NCI-H128 (cell line): ENCODE results near the gene SLU7.
"Not testable (repeated sequence)": the region's sequence is repeated elsewhere in the genome, so short reads cannot be mapped to it uniquely, and the experiment has no call there.

Source experiments
- DNase-seq: peaks from one replicate; lab custom pipeline; 2025; ENCODE audit not compliant: unreplicated experiment; lab: John Stamatoyannopoulos, UW

SLU7 gene

GRCh38 chr5:160451281-160451680 lies 32.4 kb upstream of the SLU7 start:
- DNase-seq: no peak

GRCh38 chr5:160450164-160450932 lies 31.5 kb upstream of the SLU7 start:
- no peak for DNase-seq

GRCh38 chr5:160449458-160449857 lies 30.6 kb upstream of the SLU7 start:
- no peak for DNase-seq

GRCh38 chr5:160448886-160449285 lies 30.0 kb upstream of the SLU7 start:
- no peak for DNase-seq

GRCh38 chr5:160445751-160446150 lies 26.9 kb upstream of the SLU7 start:
- DNase-seq: no peak

- DNase-seq: no peak
These were observed 26.3 kb upstream of the SLU7 start for GRCh38 chr5:160445132-160445531.

- DNase-seq: no peak
These were observed 25.5 kb upstream of the SLU7 start for GRCh38 chr5:160444407-160444806.

GRCh38 chr5:160442824-160443431 lies 24.0 kb upstream of the SLU7 start:
- DNase-seq: no peak

- DNase-seq: no peak
These were observed 22.5 kb upstream of the SLU7 start for GRCh38 chr5:160441311-160441781.

GRCh38 chr5:160439205-160439600 lies 20.3 kb upstream of the SLU7 start:
- DNase-seq: peak; percentile 40

GRCh38 chr5:160438316-160439204 lies 19.7 kb upstream of the SLU7 start:
- DNase-seq: no peak

- DNase-seq: no peak
These were observed 18.4 kb upstream of the SLU7 start for GRCh38 chr5:160437271-160437670.

- not testable (repeated sequence) for DNase-seq
These were observed 17.8 kb upstream of the SLU7 start for GRCh38 chr5:160436661-160437060.

GRCh38 chr5:160436017-160436416 lies 17.1 kb upstream of the SLU7 start:
- no peak for DNase-seq

- no peak for DNase-seq
These were observed 16.7 kb upstream of the SLU7 start for GRCh38 chr5:160435532-160435931.

GRCh38 chr5:160434022-160434531 lies 15.2 kb upstream of the SLU7 start:
- DNase-seq: peak; percentile 40

- no peak for DNase-seq
These were observed 13.9 kb upstream of the SLU7 start for GRCh38 chr5:160432787-160433186.

GRCh38 chr5:160432196-160432595 lies 13.3 kb upstream of the SLU7 start:
- DNase-seq: no peak

GRCh38 chr5:160427607-160428006 lies 8.7 kb upstream of the SLU7 start:
- DNase-seq: no peak

GRCh38 chr5:160423099-160423498 lies 4.2 kb upstream of the SLU7 start:
- peak; percentile 18 for DNase-seq

GRCh38 chr5:160421625-160422258 lies 2.9 kb upstream of the SLU7 start, which contains the start of gene PTTG1:
Gene PTTG1 (plus strand): TSS chr5:160421855. CDS start chr5:160422313, 458 bp downstream.
- peak; percentile 90 for DNase-seq
